ENCODE measurements around the gene AKAP9.

The AKAP9 gene

DNA sequence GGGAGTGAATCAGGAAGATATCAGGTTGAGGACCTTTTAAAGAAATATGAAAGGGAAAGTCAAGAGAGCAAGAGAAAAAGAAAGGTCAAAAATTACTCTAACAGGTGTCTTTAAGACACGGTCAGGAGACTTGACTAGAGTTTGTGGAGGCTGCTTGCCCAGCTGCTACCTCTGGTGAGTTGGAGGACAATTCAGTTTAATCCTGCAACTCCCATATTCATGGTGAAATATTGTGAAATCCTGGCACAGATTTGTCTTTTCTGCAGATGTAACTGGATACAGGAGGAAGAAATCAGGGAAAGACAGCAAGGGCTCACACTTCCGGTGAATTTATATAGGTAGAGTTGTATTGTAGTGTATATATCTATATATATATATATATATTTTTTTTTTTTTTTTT is 93.5 kb downstream of the AKAP9 start:
- TF ChIP-seq, protein P1, sequence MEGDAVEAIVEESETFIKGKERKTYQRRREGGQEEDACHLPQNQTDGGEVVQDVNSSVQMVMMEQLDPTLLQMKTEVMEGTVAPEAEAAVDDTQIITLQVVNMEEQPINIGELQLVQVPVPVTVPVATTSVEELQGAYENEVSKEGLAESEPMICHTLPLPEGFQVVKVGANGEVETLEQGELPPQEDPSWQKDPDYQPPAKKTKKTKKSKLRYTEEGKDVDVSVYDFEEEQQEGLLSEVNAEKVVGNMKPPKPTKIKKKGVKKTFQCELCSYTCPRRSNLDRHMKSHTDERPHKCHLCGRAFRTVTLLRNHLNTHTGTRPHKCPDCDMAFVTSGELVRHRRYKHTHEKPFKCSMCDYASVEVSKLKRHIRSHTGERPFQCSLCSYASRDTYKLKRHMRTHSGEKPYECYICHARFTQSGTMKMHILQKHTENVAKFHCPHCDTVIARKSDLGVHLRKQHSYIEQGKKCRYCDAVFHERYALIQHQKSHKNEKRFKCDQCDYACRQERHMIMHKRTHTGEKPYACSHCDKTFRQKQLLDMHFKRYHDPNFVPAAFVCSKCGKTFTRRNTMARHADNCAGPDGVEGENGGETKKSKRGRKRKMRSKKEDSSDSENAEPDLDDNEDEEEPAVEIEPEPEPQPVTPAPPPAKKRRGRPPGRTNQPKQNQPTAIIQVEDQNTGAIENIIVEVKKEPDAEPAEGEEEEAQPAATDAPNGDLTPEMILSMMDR (IDR thresholded peaks at IDR 0.05): no peak

DNA sequence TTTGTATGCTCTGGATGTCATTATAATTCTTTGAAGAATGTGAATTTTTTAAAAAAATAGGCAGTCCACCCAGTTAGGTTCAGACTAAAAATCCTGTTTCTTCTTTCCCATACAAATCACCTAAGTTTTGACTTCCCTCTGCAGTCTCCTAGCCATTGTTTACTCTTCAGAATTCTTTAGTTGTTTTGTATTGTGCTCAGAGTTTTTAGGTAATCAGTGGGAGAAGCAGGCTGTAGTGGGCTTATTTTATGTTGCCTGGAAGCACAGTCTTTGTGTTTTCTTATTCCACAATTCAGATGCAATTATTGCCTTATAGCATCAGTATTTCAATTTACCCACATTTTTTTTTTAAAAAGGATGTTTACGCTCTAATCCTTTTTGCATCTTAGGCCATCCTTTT is 94.9 kb downstream of the AKAP9 start:
- TF ChIP-seq, protein P1 (IDR thresholded peaks at IDR 0.05): no peak

DNA sequence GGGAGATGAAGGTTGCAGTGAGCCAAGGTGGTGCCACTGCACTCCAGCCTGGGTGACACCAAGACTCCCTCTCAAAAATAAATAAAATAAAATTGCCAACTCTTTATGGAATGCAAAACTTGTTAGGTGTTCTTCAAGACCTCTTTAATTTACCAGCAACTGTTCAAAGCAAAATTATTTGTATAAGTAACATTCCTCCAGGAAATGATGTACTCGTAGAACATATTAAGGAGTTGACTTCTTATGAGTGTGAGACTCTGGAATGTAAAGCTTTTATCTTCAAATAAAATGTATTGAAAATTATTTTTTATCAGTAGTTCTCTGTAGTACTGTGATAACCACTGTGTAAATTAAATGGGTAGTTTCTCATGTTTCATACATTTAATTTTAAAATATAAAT is 99.2 kb downstream of the AKAP9 start:
- TF ChIP-seq, protein P1 (IDR thresholded peaks at IDR 0.05): no peak

DNA sequence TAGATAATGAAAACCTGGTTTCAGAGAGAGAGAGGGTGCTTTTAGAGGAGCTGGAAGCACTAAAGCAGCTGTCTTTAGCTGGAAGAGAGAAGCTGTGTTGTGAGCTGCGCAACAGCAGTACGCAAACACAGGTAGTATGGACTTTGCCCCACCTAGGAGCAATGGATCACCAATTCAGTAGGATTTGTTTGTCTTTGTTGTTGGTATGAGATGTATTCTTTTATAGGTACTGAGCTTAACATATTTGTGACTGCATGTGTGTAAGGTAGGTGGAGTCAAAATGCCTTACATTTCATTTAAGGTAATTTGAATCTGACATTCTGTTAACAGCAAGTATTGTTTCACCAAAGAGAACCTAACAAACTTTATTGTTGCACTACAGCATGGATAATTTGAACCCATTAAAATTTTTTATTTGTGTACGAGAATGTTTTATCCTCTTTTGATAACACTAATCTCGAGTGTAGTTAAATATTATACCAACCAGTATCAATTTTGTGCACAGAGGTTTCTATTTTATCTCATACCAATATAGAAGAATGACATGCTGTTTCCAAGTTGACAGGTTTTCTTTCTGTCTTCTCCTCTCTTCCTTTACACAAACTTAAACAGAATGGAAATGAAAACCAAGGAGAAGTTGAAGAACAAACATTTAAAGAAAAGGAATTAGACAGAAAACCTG is 101.5 kb downstream of the AKAP9 start:
- TF ChIP-seq, protein P1 (IDR thresholded peaks at IDR 0.05): no peak

DNA sequence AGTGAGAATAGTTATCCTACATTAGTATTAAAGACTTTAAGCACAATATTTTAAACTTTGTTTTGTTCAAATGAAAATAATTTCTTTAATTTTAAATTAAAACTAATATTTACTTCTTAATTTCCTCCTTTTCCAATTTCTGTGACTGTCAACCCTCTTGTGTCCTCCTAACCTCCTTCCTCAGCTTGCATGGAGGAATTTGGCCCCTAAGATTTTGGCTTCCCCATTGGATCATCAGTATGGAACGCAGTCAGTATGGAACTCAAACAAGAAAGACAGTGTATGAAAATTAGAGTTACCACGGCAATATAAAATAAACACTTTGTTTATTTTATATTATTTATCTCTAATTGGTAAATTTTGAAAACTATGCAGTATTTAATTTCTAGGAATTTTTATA is 102.4 kb downstream of the AKAP9 start:
- TF ChIP-seq, protein P1 (IDR thresholded peaks at IDR 0.05): no peak

DNA sequence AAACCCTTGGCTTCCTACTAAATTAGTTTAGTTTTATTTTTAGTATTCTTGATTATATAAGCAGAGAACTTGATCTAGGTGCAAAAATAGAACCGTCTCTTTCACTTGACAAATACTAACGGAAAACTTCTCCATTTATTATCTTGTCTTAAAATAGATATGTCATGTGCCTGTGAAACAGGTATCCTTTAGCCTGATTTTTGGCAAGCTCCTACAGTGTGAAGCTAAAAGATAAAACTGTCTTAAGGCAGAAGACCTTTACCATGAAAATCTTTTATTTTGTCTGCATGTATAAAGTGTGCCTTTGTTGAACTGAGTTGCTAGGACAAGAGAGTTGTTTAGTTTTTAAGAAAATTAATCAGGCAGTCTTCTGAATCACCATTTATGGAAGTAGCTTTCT is 103.0 kb downstream of the AKAP9 start:
- TF ChIP-seq, protein P1 (IDR thresholded peaks at IDR 0.05): no peak

DNA sequence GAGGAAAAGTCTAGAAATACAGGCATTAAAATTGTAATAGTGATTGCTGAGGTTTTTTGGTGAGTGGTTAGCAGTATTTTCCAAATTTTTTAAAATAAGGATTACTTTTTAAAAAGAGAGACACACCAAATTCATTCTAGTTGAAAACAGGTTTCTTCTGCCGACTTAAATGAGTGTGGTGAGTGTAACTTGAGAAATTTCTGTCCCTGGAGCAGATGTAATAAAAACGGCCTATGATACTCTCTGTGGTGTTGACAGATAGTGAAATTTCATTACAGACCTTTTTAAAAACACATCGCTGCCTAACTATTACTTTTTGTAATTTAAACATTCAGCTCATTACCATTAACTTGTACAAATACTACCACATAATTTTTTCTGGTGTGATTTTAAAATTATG is 103.5 kb downstream of the AKAP9 start:
- TF ChIP-seq, protein P1 (IDR thresholded peaks at IDR 0.05): no peak

DNA sequence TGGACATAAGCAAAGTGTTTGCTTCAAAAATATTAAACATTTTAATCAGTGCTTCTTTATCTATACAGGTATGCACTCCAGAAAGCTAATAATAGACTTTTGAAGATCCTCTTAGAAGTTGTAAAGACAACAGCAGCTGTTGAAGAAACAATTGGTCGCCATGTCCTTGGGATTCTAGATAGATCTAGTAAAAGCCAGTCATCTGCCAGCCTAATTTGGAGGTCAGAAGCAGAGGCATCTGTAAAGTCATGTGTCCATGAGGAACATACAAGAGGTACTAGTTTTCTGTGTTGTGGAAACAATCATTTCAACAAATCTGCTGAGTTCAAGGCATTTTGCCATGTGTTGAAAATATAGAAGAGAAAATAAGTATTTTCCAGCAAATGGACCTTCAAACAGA is 104.3 kb downstream of the AKAP9 start:
- TF ChIP-seq, protein P1 (IDR thresholded peaks at IDR 0.05): no peak

All from LNCAP (cell line).